ENCODE data around the gene ITPR2.

Gene ITPR2

GRCh38 chr12:26749781-26750180, 83.2 kb downstream of the ITPR2 start:
- TF ChIP-seq CTCF (IDR thresholded peaks at IDR 0.05; ENCODE audit: low read depth, low read length): no peak

GRCh38 chr12:26748741-26749431, 84.1 kb downstream of the ITPR2 start:
- TF ChIP-seq CTCF (IDR thresholded peaks at IDR 0.05; ENCODE audit: low read depth, low read length): no peak
- H3K4me3 ChIP-seq (ENCODE audit: low read depth, low read length): no peak overlapping the region

More at GRCh38 chr12:26749781-26750180, 83.2 kb downstream of the ITPR2 start:
- H3K4me3 ChIP-seq (ENCODE audit: low read depth, low read length): no peak overlapping the region

GRCh38 chr12:26748412-26748740, 84.6 kb downstream of the ITPR2 start:
- TF ChIP-seq CTCF (IDR thresholded peaks at IDR 0.05; ENCODE audit: low read depth, low read length): no peak
- no peak overlapping the region for H3K4me3 ChIP-seq (ENCODE audit: low read depth, low read length)

- H3K4me3 ChIP-seq (ENCODE audit: low read depth, low read length): no peak overlapping the region
- TF ChIP-seq CTCF (IDR thresholded peaks at IDR 0.05; ENCODE audit: low read depth, low read length): no peak
Observed at GRCh38 chr12:26746121-26746714, 86.8 kb downstream of the ITPR2 start.

GRCh38 chr12:26744697-26745440, 88.1 kb downstream of the ITPR2 start:
- H3K4me3 ChIP-seq (ENCODE audit: low read depth, low read length): no peak overlapping the region

GRCh38 chr12:26744042-26744626, 88.9 kb downstream of the ITPR2 start:
- TF ChIP-seq CTCF (IDR thresholded peaks at IDR 0.05; ENCODE audit: low read depth, low read length): no peak
- H3K4me3 ChIP-seq (ENCODE audit: low read depth, low read length): no peak overlapping the region

More at GRCh38 chr12:26744697-26745440, 88.1 kb downstream of the ITPR2 start:
- no peak for TF ChIP-seq CTCF (IDR thresholded peaks at IDR 0.05; ENCODE audit: low read depth, low read length)
